Fibroblast of lung (primary cell): ENCODE results near the gene HIPK3.

Source experiments
- CTCF ChIP-seq, 2 donors: IDR thresholded peaks in 1 of 2; conservative IDR thresholded peaks in 1 of 2; 1 replicate in 1 of 2; 2 replicates in 1 of 2; pipeline ENCODE4 v1.5.1; 2011 to 2012; ENCODE audit warnings: low read length in 2 of 2, control low read depth in 1 of 2, inconsistent platforms in 1 of 2, low read depth in 1 of 2, mild to moderate bottlenecking in 1 of 2
- EZH2 ChIP-seq: IDR thresholded peaks from 2 replicates; pipeline ENCODE4 v1.5.1; 2012; ENCODE audit warnings: low read length, control low read depth, mild to moderate bottlenecking; ENCODE audit errors: missing control alignments

- TF ChIP-seq CTCF (conservative IDR thresholded peaks at IDR 0.05 in 1 of 2, IDR thresholded peaks at IDR 0.05 in 1 of 2; ENCODE audit: low read depth in 1 of 2, low read length in 2 of 2), result no peak
- no peak for TF ChIP-seq EZH2
Measured at GRCh38 chr11:33262011-33262645, 4.9 kb downstream of the HIPK3 start.
